SU-DHL-6 (cell line): ENCODE measurements around the gene GNGT1.
A peak's percentile ranks its signal among the peaks of the same experiment; 100 is the strongest.

Experiments used
- H2AFZ ChIP-seq: fragments of 200-600 bp; sonication (generic); 2 replicates; pipeline ENCODE4 v1.6.1; 2014; ENCODE audit warnings: low read depth, mild to moderate bottlenecking, moderate library complexity, mixed read lengths, antibody characterized with exemption, low read length; ENCODE audit not compliant: severe bottlenecking
- H3F3A ChIP-seq: fragments of 200-600 bp; shearing (Covaris generic); 2 replicates; pipeline ENCODE4 v1.6.0; 2016; ENCODE audit warnings: antibody characterized with exemption, mild to moderate bottlenecking; ENCODE audit not compliant: insufficient read depth
- H3K27ac ChIP-seq: fragments of 200-600 bp; sonication (generic); 2 replicates; pipeline ENCODE4 v1.5.1; 2016; ENCODE audit warnings: low read depth, mild to moderate bottlenecking, low read length, moderate library complexity, mixed read lengths
- H3K27me3 ChIP-seq: fragments of 200-600 bp; sonication (generic), shearing (Covaris generic); 2 replicates; pipeline ENCODE4 v1.6.0; 2014; ENCODE audit warnings: mild to moderate bottlenecking, low read length
- H3K36me3 ChIP-seq: fragments of 200-600 bp; sonication (generic); 2 replicates; pipeline ENCODE4 v1.6.1; 2014; ENCODE audit warnings: mild to moderate bottlenecking, low read length, mixed read lengths
- H3K4me2 ChIP-seq: fragments of 300-600, 200-600 bp; shearing (Covaris generic), sonication (generic); 2 replicates; pipeline ENCODE4 v1.6.0; 2014; ENCODE audit warnings: low read length, low read depth, mild to moderate bottlenecking; ENCODE audit not compliant: poor library complexity, severe bottlenecking
- H3K4me3 ChIP-seq: fragments of 200-600 bp; sonication (generic); 2 replicates; pipeline ENCODE4 v1.5.1; 2014; ENCODE audit warnings: antibody characterized with exemption, low read length, mild to moderate bottlenecking, mixed read lengths; ENCODE audit not compliant: insufficient read depth, poor library complexity, severe bottlenecking
- H3K79me2 ChIP-seq: fragments of 200-600 bp; sonication (generic); 2 replicates; pipeline ENCODE4 v1.6.1; 2014; ENCODE audit warnings: mild to moderate bottlenecking, low read length, moderate library complexity; ENCODE audit not compliant: insufficient read depth
- H3K9ac ChIP-seq: fragments of 200-600 bp; sonication (generic); 2 replicates; pipeline ENCODE4 v1.7.0; 2014; ENCODE audit warnings: mild to moderate bottlenecking, low read length
- H3K9me2 ChIP-seq: fragments of 200-600 bp; sonication (generic); replicated peaks from 2 replicates; pipeline ENCODE4 v1.6.1; 2014; ENCODE audit warnings: low read length; ENCODE audit not compliant: insufficient read depth
- H3K9me3 ChIP-seq: fragments of 200-600 bp; sonication (generic); 2 replicates; pipeline ENCODE4 v1.6.1; 2014; ENCODE audit warnings: low read length, mixed read lengths; ENCODE audit not compliant: insufficient read depth
- H4K20me1 ChIP-seq: fragments of 200-600 bp; sonication (generic); 2 replicates; pipeline ENCODE4 v1.6.1; 2014; ENCODE audit warnings: low read depth, mild to moderate bottlenecking, antibody characterized with exemption, low read length, moderate library complexity, mixed read lengths
- CTCF ChIP-seq: fragments of 200-600 bp; sonication (generic); IDR thresholded peaks from one replicate; pipeline ENCODE4 v1.5.1; 2017; ENCODE audit warnings: antibody characterized with exemption, mild to moderate bottlenecking, low read length, moderate library complexity; ENCODE audit not compliant: insufficient read depth, poor library complexity, severe bottlenecking
- EZH2phosphoT487 ChIP-seq: fragments of 200-600 bp; sonication (generic), shearing (Covaris generic); conservative IDR thresholded peaks from 2 replicates; pipeline ENCODE4 v1.6.1; 2018; ENCODE audit warnings: mild to moderate bottlenecking, antibody characterized with exemption, low read length, moderate library complexity, mixed read lengths

GNGT1 gene

GRCh38 chr7:93884541-93884940, 21.8 kb upstream of the GNGT1 start:
- Histone ChIP-seq H3K79me2 (no peaks in the 10 kb centered on the region), H3K4me3 (no peak overlapping the region), H3K27ac (no peak overlapping the region), H3F3A (no peaks in the 10 kb centered on the region), H3K9me3 (0 out of 2 replicates have a peak, but pooled peaks cover 3% of the 10 kb centered on the region), H2AFZ (no peak overlapping the region), H3K9me2 (no peaks in the 10 kb centered on the region), H3K27me3 (no peaks in the 10 kb centered on the region), H3K4me2 (no peak overlapping the region), H4K20me1 (no peaks in the 10 kb centered on the region), H3K36me3 (no peaks in the 10 kb centered on the region), H3K9ac (no peak overlapping the region)
- TF ChIP-seq CTCF (no peak), EZH2phosphoT487 (no peak)

- H3K9me3 ChIP-seq, result no peaks in the 10 kb centered on the region
- no peaks in the 10 kb centered on the region for H3K79me2 ChIP-seq
- no peaks in the 10 kb centered on the region for H3F3A ChIP-seq
- no peak overlapping the region for H3K4me3 ChIP-seq
- H3K9ac ChIP-seq, result no peak overlapping the region
- TF ChIP-seq EZH2phosphoT487 (no peak), CTCF (no peak)
- H3K27ac ChIP-seq, result no peak overlapping the region
- no peak overlapping the region for H3K4me2 ChIP-seq
- no peak overlapping the region for H2AFZ ChIP-seq
- H3K36me3 ChIP-seq, result no peaks in the 10 kb centered on the region
- H4K20me1 ChIP-seq, result no peaks in the 10 kb centered on the region
- no peaks in the 10 kb centered on the region for H3K27me3 ChIP-seq
- no peaks in the 10 kb centered on the region for H3K9me2 ChIP-seq
Observed at GRCh38 chr7:93889261-93889660, 17.1 kb upstream of the GNGT1 start.

GRCh38 chr7:93890041-93890463, 16.3 kb upstream of the GNGT1 start:
- peak overlapping the region; percentile 1 for H3K4me2 ChIP-seq

More at GRCh38 chr7:93890041-93890463, 16.3 kb upstream of the GNGT1 start:
- no peak overlapping the region for H3K27ac ChIP-seq
- no peak for TF ChIP-seq CTCF
- no peaks in the 10 kb centered on the region for H3K27me3 ChIP-seq
- no peaks in the 10 kb centered on the region for H3K9me2 ChIP-seq
- no peak overlapping the region for H3K4me3 ChIP-seq
- no peaks in the 10 kb centered on the region for H4K20me1 ChIP-seq
- no peaks in the 10 kb centered on the region for H3K36me3 ChIP-seq
- no peaks in the 10 kb centered on the region for H3K9me3 ChIP-seq
- H3F3A ChIP-seq, result no peaks in the 10 kb centered on the region
- H3K79me2 ChIP-seq, result no peaks in the 10 kb centered on the region
- no peak overlapping the region for H3K9ac ChIP-seq
- H2AFZ ChIP-seq, result no peak overlapping the region
